ENCODE data around the gene UNC45B.
"Not testable (repeated sequence)": the region's sequence is repeated elsewhere in the genome, so short reads cannot be mapped to it uniquely, and the experiment has no call there.

The UNC45B gene

DNA sequence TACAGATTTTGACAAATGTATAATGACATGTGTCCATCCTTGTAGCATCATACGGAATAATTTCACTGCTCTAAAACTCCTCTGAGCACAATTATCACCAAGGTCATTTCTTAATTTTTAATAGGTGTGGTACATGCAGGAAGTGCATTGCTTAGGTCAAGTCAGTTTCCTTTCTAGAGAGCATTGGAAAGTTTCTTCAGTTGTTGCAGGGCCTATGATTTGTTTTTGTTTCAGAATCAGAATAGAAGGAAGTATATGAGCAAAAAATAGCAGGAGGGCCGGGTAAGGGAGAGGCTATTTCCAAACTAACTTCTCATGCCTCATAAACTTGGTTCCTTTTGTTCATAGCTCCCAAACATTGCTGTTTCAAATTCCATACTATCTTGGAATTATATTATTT is 71.3 kb downstream of the UNC45B start:
- DNase-seq = no peak

DNA sequence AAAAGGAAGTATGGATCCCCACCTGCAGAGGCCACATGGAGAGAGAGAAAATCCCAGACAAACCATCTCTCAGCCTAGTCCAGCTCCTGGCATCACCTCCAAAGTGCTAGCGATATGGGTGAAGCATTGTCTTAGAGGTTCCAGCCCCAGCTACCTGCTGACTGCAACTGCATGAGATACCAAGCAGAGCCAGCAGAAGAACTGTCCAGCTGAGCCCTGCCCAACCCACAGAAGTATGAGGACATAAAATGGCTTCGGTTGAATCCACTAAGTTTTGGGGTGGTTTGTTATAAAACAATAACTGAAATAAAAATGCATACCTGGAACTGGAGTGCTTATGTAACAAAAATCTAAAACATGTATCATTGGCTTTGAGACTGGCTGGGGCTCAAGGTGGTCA is 74.8 kb downstream of the UNC45B start:
- no peak for DNase-seq

DNA sequence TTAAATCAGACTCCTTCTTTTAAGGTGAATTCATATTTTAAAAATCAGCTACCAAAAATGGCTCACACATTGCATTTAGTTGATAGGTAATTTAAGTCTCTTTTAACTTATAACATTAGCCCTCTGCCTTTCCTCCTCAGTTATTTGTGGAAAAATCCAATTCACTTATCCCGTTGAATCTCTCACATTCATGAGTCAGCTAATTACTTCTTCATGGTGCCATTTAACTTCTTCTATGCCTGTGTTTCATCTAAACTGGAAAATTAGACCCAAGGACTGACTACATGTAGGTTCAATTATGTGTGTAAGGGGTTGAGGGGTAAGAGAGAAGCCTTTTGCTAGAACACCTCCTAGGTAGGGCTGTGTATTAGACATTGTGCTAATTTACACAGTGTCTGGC is 76.8 kb downstream of the UNC45B start:
- no peak for DNase-seq

DNA sequence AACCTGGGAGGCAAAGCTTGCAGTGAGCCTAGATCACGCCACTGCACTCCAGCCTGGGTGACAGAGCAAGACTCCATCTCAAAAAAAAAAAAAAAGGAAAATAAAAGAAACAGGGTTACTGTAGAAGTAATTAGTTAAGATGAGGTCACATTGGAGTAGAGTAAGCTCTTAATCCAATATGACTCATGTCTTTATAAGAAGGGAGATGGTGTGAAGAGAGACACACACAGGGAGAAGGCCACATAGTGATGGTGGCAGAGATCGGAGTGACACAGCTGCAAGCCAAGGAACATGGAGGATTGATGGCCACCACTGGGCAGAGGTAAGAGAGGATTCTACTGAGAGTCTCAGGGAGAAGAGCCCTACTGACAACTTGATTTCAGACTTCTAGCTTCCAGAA is 79.9 kb downstream of the UNC45B start:
- no peak for DNase-seq

DNA sequence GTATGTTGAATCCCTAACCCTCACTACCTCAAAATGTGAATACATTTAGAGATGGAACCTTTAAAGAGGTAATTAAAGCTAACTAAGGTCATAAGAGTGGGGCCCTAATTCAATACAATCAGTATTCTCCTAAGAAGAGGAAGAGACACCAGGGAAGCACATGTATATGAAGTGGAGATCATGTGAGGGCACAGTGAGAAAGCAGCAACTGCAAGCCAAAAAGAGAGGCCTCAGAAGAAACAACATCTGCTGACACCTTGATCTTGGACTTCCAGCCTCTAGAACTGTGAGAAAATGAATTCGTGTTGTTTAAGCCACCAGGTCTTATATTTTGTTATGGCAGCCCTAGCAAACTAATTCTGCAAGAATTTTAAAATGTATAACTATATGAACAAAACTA is 82.0 kb downstream of the UNC45B start:
- DNase-seq = no peak

DNA sequence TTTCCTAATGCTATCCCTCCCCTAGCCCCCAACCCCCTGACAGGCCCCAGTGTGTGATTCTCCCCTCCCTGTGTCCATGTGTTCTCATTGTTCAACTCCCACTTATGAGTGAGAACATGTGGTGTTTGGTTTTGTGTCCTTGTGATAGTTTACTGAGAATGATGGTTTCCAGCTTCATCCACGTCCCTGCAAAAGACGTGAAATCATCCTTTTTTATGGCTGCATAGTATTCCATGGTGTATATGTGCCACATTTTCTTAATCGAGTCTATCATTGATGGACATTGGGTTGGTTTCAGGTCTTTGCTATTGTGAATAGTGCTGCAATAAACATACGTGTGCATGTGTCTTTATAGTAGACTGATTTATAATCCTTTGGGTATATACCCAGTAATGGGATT is 86.7 kb downstream of the UNC45B start:
- not testable (repeated sequence) for DNase-seq

DNA sequence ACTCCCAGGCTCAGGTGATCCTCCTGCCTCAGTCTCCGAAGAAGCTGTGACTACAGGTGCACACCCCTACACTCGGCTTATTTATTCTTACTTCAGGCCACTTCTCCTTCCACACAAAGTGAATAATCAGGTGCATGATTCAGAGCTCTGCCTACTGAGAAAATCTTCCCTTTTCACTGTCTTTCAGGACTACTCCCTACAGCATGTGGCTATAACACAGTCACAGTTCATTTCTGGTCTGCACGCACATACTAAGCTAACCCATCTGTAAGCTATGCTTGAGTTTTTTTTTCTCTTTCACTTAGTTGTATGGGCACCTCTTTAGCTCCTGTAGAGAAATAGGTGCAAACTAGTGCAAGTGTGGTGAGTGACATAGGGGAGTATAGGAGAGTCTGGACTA is 87.7 kb downstream of the UNC45B start:
- no peak for DNase-seq

DNA sequence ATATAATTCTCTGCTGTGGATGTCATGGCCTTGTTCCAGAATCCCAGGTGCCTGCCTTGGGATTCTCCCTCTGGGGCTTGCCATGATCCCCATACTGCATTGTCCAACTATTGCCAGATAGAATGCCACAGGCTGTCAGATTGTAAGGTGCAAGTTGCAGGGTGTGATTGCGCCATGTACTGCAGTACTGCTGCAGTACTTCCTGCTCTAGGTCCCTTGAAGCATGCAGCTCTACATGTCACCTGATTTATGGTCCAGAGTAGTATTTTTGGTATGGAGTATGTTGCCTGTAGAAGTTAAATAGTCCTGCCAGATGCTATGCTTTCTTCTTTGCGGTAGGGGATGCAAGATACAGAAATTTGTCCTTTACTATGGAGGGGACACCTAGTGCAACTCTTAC is 88.3 kb downstream of the UNC45B start:
- DNase-seq = no peak

DNA sequence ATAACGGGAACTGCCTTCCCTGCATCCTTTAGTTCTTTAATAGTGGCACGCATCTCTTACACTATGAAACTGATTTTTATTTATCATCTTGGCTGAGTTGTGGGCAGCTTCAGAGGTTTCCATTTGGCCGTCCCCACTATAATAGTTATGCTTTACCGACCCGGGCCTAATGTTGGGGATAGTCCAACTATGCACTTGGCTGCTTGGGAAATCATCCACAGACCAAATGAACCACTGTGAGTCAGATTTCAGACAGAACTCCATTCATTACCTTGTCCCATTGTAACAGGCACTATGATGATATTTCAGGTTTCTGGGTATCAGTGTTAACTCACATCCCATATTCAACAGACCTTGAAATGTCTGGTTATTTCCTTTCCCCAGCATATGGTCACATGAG is 89.2 kb downstream of the UNC45B start:
- no peak for DNase-seq

DNA sequence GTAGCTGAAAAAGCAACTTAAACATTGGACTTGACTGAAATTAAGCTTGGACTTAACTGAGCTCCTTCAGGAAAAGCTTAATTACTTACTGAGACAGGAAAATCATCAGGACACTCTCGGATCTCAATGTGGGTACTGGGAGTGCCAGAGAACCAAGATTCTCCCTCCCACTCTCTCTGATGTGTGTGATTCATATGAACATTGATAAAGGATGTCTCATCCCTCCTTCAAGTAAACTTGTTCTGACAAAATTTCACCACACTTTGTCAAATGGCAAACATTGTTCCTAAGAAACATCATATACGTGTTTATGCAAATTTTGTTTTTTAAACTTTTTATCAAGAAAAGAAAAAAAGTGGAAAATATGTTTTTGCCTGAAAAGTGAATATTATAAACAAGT is 91.2 kb downstream of the UNC45B start:
- DNase-seq = no peak
